GM23338 (cell line): Measurements from ENCODE around the gene KRT17. TPM values are rescaled to one million over a fixed set of nuclear protein-coding genes. Genes with fewer than 3 reads are reported as not detected.

ENCODE experiments used
- ATAC-seq: fragments of 200-7000 bp; cut with Tn5 transposase; 3 replicates; pipeline ENCODE4 v1.9.1; 2020
- DNase-seq: peaks from one replicate; pipeline ENCODE4 v3.0.0-alpha.2; 2015; ENCODE audit warnings: low spot score
- H2AFZ ChIP-seq: fragments of 200-600 bp; sonication (generic); 2 replicates; pipeline ENCODE4 v1.8.0; 2016; ENCODE audit warnings: antibody characterized with exemption, mild to moderate bottlenecking, moderate library complexity
- H3F3A ChIP-seq: fragments of 200-600 bp; sonication (generic); replicated peaks from 2 replicates; pipeline ENCODE4 v1.8.0; 2017; ENCODE audit warnings: antibody characterized with exemption, mixed run types, low read depth
- H3K27ac ChIP-seq: fragments of 200-600 bp; sonication (generic); 2 replicates; pipeline ENCODE4 v1.6.1; 2016; ENCODE audit warnings: low read depth
- H3K27me3 ChIP-seq: fragments of 200-600 bp; sonication (generic); 2 replicates; pipeline ENCODE4 v1.8.0; 2016; ENCODE audit warnings: mild to moderate bottlenecking, mixed run types, moderate library complexity; ENCODE audit not compliant: insufficient read depth
- H3K36me3 ChIP-seq: fragments of 200-600 bp; sonication (generic); 2 replicates; pipeline ENCODE4 v1.8.0; 2016; ENCODE audit warnings: mild to moderate bottlenecking; ENCODE audit not compliant: insufficient read depth
- H3K4me1 ChIP-seq: fragments of 200-600 bp; sonication (generic); 2 replicates; pipeline ENCODE4 v1.8.0; 2016; ENCODE audit warnings: mild to moderate bottlenecking, moderate library complexity; ENCODE audit not compliant: insufficient read depth
- H3K4me2 ChIP-seq: fragments of 200-600 bp; sonication (generic); 2 replicates; pipeline ENCODE4 v1.7.1; 2017; ENCODE audit warnings: mixed run types
- H3K4me3 ChIP-seq: fragments of 200-600 bp; sonication (generic); 2 replicates; pipeline ENCODE4 v1.6.1; 2016; ENCODE audit warnings: mixed run types
- H3K79me2 ChIP-seq: fragments of 200-600 bp; sonication (generic); replicated peaks from 2 replicates; pipeline ENCODE4 v1.8.0; 2017; ENCODE audit warnings: mild to moderate bottlenecking; ENCODE audit not compliant: insufficient read depth
- H3K9me2 ChIP-seq: fragments of 200-600 bp; sonication (generic); 2 replicates; pipeline ENCODE4 v1.8.0; 2017; ENCODE audit not compliant: insufficient read depth
- H4K20me1 ChIP-seq: fragments of 200-600 bp; sonication (generic); replicated peaks from 2 replicates; pipeline ENCODE4 v1.8.0; 2017; ENCODE audit warnings: mild to moderate bottlenecking; ENCODE audit not compliant: insufficient read depth
- H3K27ac Mint-ChIP-seq: 2 replicates; pipeline ENCODE4 v1.8.0; 2020; ENCODE audit warnings: inconsistent platforms, mild to moderate bottlenecking, moderate library complexity, mixed read lengths
- H3K27me3 Mint-ChIP-seq: 3 replicates; pipeline ENCODE4 v1.8.0; 2022; ENCODE audit warnings: low read depth, mild to moderate bottlenecking, moderate library complexity, mixed read lengths, inconsistent platforms; ENCODE audit not compliant: insufficient read depth, poor library complexity
- H3K36me3 Mint-ChIP-seq: 3 replicates; pipeline ENCODE4 v1.8.0; 2021; ENCODE audit warnings: low read depth, mild to moderate bottlenecking, inconsistent platforms, moderate library complexity, mixed read lengths
- H3K4me1 Mint-ChIP-seq: 3 replicates; pipeline ENCODE4 v1.8.0; 2020; ENCODE audit warnings: mild to moderate bottlenecking, inconsistent platforms, mixed read lengths
- H3K4me3 Mint-ChIP-seq: 3 replicates; pipeline ENCODE4 v1.8.0; 2021; ENCODE audit warnings: moderate library complexity, mild to moderate bottlenecking, inconsistent platforms, mixed read lengths
- H3K9me3 Mint-ChIP-seq: 3 replicates; pipeline ENCODE4 v1.8.0; 2020; ENCODE audit warnings: moderate library complexity, mild to moderate bottlenecking, inconsistent platforms, mixed read lengths
- CREB1 ChIP-seq: fragments of 250-450 bp; sonication (Bioruptor Pico); IDR thresholded peaks from 2 replicates; pipeline ENCODE4 v1.5.0; 2020; ENCODE audit warnings: low read depth, mild to moderate bottlenecking, moderate library complexity
- ETS1 ChIP-seq: IDR thresholded peaks from 2 replicates; pipeline ENCODE4 v1.6.1; 2016; ENCODE audit warnings: antibody characterized with exemption
- EZH2 ChIP-seq: fragments of 200-600 bp; sonication (generic); IDR thresholded peaks from one replicate; pipeline ENCODE4 v1.8.0; 2017; ENCODE audit warnings: antibody characterized with exemption, mild to moderate bottlenecking, low read depth; ENCODE audit not compliant: unreplicated experiment
- EZH2phosphoT487 ChIP-seq: fragments of 200-600 bp; sonication (generic); IDR thresholded peaks from one replicate; pipeline ENCODE4 v1.8.1; 2018; ENCODE audit warnings: antibody characterized with exemption; ENCODE audit not compliant: unreplicated experiment
- JUNB ChIP-seq: IDR thresholded peaks from one replicate; pipeline ENCODE4 v1.6.1; 2016; ENCODE audit warnings: antibody characterized with exemption; ENCODE audit not compliant: unreplicated experiment
- NANOG ChIP-seq: IDR thresholded peaks from 2 replicates; pipeline ENCODE4 v1.6.1; 2016; ENCODE audit warnings: antibody characterized with exemption, borderline replicate concordance
- POLR2AphosphoS5 ChIP-seq: IDR thresholded peaks from 2 replicates; pipeline ENCODE4 v1.6.1; 2016; ENCODE audit warnings: antibody characterized with exemption, low read depth
- STAT1 ChIP-seq: IDR thresholded peaks from one replicate; pipeline ENCODE4 v1.6.1; 2016; ENCODE audit warnings: antibody characterized with exemption; ENCODE audit not compliant: unreplicated experiment
- ZNF114 ChIP-seq: fragments of 250-450 bp; sonication (Bioruptor Pico); IDR thresholded peaks from 2 replicates; pipeline ENCODE4 v1.5.0; 2020; ENCODE audit warnings: mild to moderate bottlenecking, moderate library complexity
- ZNF331 ChIP-seq: fragments of 250-450 bp; sonication (Bioruptor Pico); IDR thresholded peaks from 2 replicates; pipeline ENCODE4 v1.5.0; 2020; ENCODE audit warnings: low read depth, mild to moderate bottlenecking, moderate library complexity
- polyA plus RNA-seq: library from polyadenylated mRNA; unstranded; fragments of >200 nt; fragmentation: Nextera tagmentation; extraction: Ambion mirVana; gene quantifications from 2 replicates; pipeline ENCODE4 v1.2.1, GENCODE V29; 2016
- total RNA-seq: library from RNA; depleted of rRNA; stranded (reverse); fragments of >200 nt; shearing (Covaris generic); gene quantifications from 2 replicates; pipeline ENCODE4 v1.2.3, GENCODE V29; 2014
- TF ChIP-seq, protein P1 (sequence below), 2 experiments: fragments of 200-600 bp in 1 of 2; sonication (generic) in 1 of 2; conservative IDR thresholded peaks; 2 replicates each; pipeline versions ENCODE4 v1.5.1 to v1.6.1; 2016 to 2017; ENCODE audit warnings: antibody characterized with exemption in 2 of 2, low read depth in 2 of 2, mild to moderate bottlenecking in 2 of 2, moderate library complexity in 1 of 2
- TF ChIP-seq, protein P2 (sequence below): IDR thresholded peaks from one replicate; pipeline ENCODE4 v1.6.1; 2018; ENCODE audit warnings: antibody characterized with exemption; ENCODE audit not compliant: unreplicated experiment
- TF ChIP-seq, protein P3 (sequence below): fragments of 250-450 bp; sonication (Bioruptor Pico); IDR thresholded peaks from 2 replicates; pipeline ENCODE4 v1.5.0; 2020; ENCODE audit warnings: mild to moderate bottlenecking, moderate library complexity

Gene KRT17
- total and polyA plus RNA-seq, 2 experiments from 2014 or later: 0.63 to 1.8 TPM

DNA sequence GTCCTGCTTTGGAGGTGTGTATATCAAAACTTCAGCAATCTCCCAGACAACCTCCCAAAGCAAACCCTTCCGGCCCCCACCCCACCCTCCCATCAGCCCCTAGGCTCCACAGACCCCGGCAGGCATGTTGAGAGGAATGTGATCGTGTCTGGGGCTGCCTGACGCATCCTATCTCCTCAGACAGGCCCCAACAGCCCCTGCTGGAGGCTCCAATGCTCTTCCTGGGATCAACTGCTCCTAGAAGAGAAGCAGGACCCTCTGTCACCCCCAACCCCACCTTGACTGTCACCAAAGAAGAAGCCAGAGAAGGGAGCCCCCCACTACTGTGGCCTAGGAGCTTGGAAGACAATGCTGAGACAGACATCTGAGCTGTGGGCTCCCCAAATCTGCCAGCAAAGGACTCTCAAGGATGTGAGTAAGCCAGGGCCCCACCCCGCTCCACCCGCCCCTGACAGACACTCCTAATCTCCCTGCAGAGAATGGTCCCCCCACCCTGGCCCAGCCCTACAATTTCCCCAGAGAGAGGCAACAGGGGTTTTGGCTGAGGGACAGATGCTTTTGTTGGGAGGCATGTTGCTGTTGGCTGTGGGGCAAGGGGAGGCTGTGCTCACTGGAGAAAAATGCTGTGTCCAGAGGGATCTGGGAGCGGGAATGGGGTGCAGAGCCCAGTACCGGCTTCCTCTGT lies 36.1 kb downstream of the KRT17 start:
- TF ChIP-seq, protein P1, sequence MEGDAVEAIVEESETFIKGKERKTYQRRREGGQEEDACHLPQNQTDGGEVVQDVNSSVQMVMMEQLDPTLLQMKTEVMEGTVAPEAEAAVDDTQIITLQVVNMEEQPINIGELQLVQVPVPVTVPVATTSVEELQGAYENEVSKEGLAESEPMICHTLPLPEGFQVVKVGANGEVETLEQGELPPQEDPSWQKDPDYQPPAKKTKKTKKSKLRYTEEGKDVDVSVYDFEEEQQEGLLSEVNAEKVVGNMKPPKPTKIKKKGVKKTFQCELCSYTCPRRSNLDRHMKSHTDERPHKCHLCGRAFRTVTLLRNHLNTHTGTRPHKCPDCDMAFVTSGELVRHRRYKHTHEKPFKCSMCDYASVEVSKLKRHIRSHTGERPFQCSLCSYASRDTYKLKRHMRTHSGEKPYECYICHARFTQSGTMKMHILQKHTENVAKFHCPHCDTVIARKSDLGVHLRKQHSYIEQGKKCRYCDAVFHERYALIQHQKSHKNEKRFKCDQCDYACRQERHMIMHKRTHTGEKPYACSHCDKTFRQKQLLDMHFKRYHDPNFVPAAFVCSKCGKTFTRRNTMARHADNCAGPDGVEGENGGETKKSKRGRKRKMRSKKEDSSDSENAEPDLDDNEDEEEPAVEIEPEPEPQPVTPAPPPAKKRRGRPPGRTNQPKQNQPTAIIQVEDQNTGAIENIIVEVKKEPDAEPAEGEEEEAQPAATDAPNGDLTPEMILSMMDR (conservative IDR thresholded peaks at IDR 0.05; ENCODE audit: low read depth in 2 of 2): no peak
- TF ChIP-seq NANOG (no peak), EZH2phosphoT487 (no peak), CREB1 (no peak), STAT1 (no peak), ZNF331 (CRISPR knock-in tag) (no peak), ZNF114 (no peak), POLR2AphosphoS5 (no peak), EZH2 (no peak), JUNB (no peak), ETS1 (no peak)
- TF ChIP-seq, protein P2, sequence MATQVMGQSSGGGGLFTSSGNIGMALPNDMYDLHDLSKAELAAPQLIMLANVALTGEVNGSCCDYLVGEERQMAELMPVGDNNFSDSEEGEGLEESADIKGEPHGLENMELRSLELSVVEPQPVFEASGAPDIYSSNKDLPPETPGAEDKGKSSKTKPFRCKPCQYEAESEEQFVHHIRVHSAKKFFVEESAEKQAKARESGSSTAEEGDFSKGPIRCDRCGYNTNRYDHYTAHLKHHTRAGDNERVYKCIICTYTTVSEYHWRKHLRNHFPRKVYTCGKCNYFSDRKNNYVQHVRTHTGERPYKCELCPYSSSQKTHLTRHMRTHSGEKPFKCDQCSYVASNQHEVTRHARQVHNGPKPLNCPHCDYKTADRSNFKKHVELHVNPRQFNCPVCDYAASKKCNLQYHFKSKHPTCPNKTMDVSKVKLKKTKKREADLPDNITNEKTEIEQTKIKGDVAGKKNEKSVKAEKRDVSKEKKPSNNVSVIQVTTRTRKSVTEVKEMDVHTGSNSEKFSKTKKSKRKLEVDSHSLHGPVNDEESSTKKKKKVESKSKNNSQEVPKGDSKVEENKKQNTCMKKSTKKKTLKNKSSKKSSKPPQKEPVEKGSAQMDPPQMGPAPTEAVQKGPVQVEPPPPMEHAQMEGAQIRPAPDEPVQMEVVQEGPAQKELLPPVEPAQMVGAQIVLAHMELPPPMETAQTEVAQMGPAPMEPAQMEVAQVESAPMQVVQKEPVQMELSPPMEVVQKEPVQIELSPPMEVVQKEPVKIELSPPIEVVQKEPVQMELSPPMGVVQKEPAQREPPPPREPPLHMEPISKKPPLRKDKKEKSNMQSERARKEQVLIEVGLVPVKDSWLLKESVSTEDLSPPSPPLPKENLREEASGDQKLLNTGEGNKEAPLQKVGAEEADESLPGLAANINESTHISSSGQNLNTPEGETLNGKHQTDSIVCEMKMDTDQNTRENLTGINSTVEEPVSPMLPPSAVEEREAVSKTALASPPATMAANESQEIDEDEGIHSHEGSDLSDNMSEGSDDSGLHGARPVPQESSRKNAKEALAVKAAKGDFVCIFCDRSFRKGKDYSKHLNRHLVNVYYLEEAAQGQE: no peak
- TF ChIP-seq, protein P3, sequence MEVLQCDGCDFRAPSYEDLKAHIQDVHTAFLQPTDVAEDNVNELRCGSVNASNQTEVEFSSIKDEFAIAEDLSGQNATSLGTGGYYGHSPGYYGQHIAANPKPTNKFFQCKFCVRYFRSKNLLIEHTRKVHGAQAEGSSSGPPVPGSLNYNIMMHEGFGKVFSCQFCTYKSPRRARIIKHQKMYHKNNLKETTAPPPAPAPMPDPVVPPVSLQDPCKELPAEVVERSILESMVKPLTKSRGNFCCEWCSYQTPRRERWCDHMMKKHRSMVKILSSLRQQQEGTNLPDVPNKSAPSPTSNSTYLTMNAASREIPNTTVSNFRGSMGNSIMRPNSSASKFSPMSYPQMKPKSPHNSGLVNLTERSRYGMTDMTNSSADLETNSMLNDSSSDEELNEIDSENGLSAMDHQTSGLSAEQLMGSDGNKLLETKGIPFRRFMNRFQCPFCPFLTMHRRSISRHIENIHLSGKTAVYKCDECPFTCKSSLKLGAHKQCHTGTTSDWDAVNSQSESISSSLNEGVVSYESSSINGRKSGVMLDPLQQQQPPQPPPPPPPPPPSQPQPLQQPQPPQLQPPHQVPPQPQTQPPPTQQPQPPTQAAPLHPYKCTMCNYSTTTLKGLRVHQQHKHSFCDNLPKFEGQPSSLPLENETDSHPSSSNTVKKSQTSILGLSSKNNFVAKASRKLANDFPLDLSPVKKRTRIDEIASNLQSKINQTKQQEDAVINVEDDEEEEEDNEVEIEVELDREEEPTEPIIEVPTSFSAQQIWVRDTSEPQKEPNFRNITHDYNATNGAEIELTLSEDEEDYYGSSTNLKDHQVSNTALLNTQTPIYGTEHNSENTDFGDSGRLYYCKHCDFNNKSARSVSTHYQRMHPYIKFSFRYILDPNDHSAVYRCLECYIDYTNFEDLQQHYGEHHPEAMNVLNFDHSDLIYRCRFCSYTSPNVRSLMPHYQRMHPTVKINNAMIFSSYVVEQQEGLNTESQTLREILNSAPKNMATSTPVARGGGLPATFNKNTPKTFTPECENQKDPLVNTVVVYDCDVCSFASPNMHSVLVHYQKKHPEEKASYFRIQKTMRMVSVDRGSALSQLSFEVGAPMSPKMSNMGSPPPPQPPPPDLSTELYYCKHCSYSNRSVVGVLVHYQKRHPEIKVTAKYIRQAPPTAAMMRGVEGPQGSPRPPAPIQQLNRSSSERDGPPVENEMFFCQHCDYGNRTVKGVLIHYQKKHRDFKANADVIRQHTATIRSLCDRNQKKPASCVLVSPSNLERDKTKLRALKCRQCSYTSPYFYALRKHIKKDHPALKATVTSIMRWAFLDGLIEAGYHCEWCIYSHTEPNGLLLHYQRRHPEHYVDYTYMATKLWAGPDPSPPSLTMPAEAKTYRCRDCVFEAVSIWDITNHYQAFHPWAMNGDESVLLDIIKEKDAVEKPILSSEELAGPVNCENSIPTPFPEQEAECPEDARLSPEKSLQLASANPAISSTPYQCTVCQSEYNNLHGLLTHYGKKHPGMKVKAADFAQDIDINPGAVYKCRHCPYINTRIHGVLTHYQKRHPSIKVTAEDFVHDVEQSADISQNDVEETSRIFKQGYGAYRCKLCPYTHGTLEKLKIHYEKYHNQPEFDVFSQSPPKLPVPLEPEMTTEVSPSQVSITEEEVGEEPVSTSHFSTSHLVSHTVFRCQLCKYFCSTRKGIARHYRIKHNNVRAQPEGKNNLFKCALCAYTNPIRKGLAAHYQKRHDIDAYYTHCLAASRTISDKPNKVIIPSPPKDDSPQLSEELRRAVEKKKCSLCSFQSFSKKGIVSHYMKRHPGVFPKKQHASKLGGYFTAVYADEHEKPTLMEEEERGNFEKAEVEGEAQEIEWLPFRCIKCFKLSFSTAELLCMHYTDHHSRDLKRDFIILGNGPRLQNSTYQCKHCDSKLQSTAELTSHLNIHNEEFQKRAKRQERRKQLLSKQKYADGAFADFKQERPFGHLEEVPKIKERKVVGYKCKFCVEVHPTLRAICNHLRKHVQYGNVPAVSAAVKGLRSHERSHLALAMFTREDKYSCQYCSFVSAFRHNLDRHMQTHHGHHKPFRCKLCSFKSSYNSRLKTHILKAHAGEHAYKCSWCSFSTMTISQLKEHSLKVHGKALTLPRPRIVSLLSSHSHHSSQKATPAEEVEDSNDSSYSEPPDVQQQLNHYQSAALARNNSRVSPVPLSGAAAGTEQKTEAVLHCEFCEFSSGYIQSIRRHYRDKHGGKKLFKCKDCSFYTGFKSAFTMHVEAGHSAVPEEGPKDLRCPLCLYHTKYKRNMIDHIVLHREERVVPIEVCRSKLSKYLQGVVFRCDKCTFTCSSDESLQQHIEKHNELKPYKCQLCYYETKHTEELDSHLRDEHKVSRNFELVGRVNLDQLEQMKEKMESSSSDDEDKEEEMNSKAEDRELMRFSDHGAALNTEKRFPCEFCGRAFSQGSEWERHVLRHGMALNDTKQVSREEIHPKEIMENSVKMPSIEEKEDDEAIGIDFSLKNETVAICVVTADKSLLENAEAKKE (CRISPR knock-in tag): no peak
- H3K4me2 ChIP-seq: no peak overlapping the region
- no peaks in the 10 kb centered on the region; the same call in 2 of the 3 replicates for H3K36me3 Mint-ChIP-seq
- H3K4me3 ChIP-seq: no peak overlapping the region
- no peaks in the 10 kb centered on the region; the same call in 2 of the 3 replicates for H3K9me3 Mint-ChIP-seq
- ATAC-seq: no peak
- no peak for DNase-seq
- H3K27me3 ChIP-seq: no peaks in the 10 kb centered on the region
- H3K36me3 ChIP-seq: no peaks in the 10 kb centered on the region
- no peaks in the 10 kb centered on the region for H3F3A ChIP-seq
- no peaks in the 10 kb centered on the region for H3K9me2 ChIP-seq
- no peak overlapping the region for H3K27ac ChIP-seq
- no peaks in the 10 kb centered on the region for H4K20me1 ChIP-seq
- peaks cover 6% of the 10 kb centered on the region for H3K27me3 Mint-ChIP-seq
- no peak overlapping the region for H3K27ac Mint-ChIP-seq
- no peaks in the 10 kb centered on the region for H3K4me1 ChIP-seq
- H3K79me2 ChIP-seq: no peaks in the 10 kb centered on the region
- peaks cover 4% of the 10 kb centered on the region for H3K4me1 Mint-ChIP-seq
- no peak overlapping the region for H3K4me3 Mint-ChIP-seq
- H2AFZ ChIP-seq: no peak overlapping the region
